Immature natural killer cell (primary cell): Measurements from ENCODE around the gene RBBP8NL. TPM values are rescaled to one million over a fixed set of nuclear protein-coding genes. Genes with fewer than 3 reads are reported as not detected.

Experiments used
- DNase-seq, 3 donors: peaks; one replicate each; pipeline ENCODE4 v3.0.0; 2022; ENCODE audit warnings: mixed read lengths in 1 of 3
- H3K27ac Mint-ChIP-seq, 6 donors: one replicate each; pipeline ENCODE4 v1.8.0; 2020; ENCODE audit warnings: mixed read lengths in 6 of 6, mild to moderate bottlenecking in 5 of 6, inconsistent platforms in 4 of 6, moderate library complexity in 3 of 6
- H3K27me3 Mint-ChIP-seq, 3 donors: one replicate each; pipeline ENCODE4 v1.8.0; 2020 to 2021; ENCODE audit warnings: low read depth in 3 of 3, mild to moderate bottlenecking in 3 of 3, mixed read lengths in 3 of 3, moderate library complexity in 3 of 3, inconsistent platforms in 1 of 3
- H3K36me3 Mint-ChIP-seq, 3 donors: one replicate each; pipeline ENCODE4 v1.8.0; 2020; ENCODE audit warnings: mixed read lengths in 3 of 3, inconsistent platforms in 2 of 3, mild to moderate bottlenecking in 2 of 3
- H3K4me1 Mint-ChIP-seq, 2 donors: one replicate each; pipeline ENCODE4 v1.8.0; 2020; ENCODE audit warnings: inconsistent platforms in 2 of 2, mild to moderate bottlenecking in 2 of 2, mixed read lengths in 2 of 2, moderate library complexity in 1 of 2
- H3K4me3 Mint-ChIP-seq, 5 donors: one replicate each; pipeline ENCODE4 v1.8.0; 2020; ENCODE audit warnings: mild to moderate bottlenecking in 5 of 5, mixed read lengths in 5 of 5, inconsistent platforms in 3 of 5, moderate library complexity in 3 of 5
- H3K9me3 Mint-ChIP-seq, 6 donors: one replicate each; pipeline ENCODE4 v1.8.0; 2020; ENCODE audit warnings: mild to moderate bottlenecking in 6 of 6, mixed read lengths in 6 of 6, inconsistent platforms in 4 of 6, moderate library complexity in 3 of 6
- polyA plus RNA-seq, 3 donors: library from polyadenylated mRNA; unstranded; fragments of 300-500 nt; fragmentation: Illumina TruSeq; gene quantifications; one replicate each; pipeline ENCODE4 v1.2.3, GENCODE V29; 2021

RBBP8NL gene
- polyA plus RNA-seq, 3 donors from 2014 or later: not detected

GRCh38 chr20:62395311-62396242, 31.8 kb downstream of the RBBP8NL start:
- H3K27me3 Mint-ChIP-seq: peaks cover 3 to 6% (median 4%) of the 10 kb centered on the region in 3 donors
- H3K9me3 Mint-ChIP-seq: no peaks in the 10 kb centered on the region
- H3K4me1 Mint-ChIP-seq: peaks cover 0 to 2% of the 10 kb centered on the region in 2 donors
- H3K4me3 Mint-ChIP-seq: no peak overlapping the region
- H3K27ac Mint-ChIP-seq: no peak overlapping the region
- DNase-seq: no peak
- H3K36me3 Mint-ChIP-seq: no peaks in the 10 kb centered on the region

GRCh38 chr20:62394248-62395245, 32.8 kb downstream of the RBBP8NL start:
- Mint-ChIP-seq H3K27ac (no peak overlapping the region), H3K9me3 (no peaks in the 10 kb centered on the region), H3K4me1 (peaks cover 0 to 4% of the 10 kb centered on the region in 2 donors), H3K36me3 (no peaks in the 10 kb centered on the region), H3K4me3 (no peak overlapping the region), H3K27me3 (peaks cover 3 to 6% (median 6%) of the 10 kb centered on the region in 3 donors)
- no peak for DNase-seq

- H3K4me1 Mint-ChIP-seq: peaks cover under 1 to 10% of the 10 kb centered on the region in 2 donors
- H3K27ac Mint-ChIP-seq: no peak overlapping the region
- H3K4me3 Mint-ChIP-seq: no peak overlapping the region
- no peaks in the 10 kb centered on the region for H3K9me3 Mint-ChIP-seq
- DNase-seq: no peak
- H3K36me3 Mint-ChIP-seq: no peaks in the 10 kb centered on the region
- peaks cover 3 to 6% (median 6%) of the 10 kb centered on the region in 3 donors for H3K27me3 Mint-ChIP-seq
These were observed 33.5 kb downstream of the RBBP8NL start for GRCh38 chr20:62393830-62394229.

- no peaks in the 10 kb centered on the region for H3K9me3 Mint-ChIP-seq
- peaks cover 3 to 6% (median 6%) of the 10 kb centered on the region in 3 donors for H3K27me3 Mint-ChIP-seq
- no peak for DNase-seq
- no peaks in the 10 kb centered on the region for H3K36me3 Mint-ChIP-seq
- H3K4me1 Mint-ChIP-seq: peaks cover 6 to 14% of the 10 kb centered on the region in 2 donors
- H3K27ac Mint-ChIP-seq: no peak overlapping the region
- H3K4me3 Mint-ChIP-seq: no peak overlapping the region
These were observed 34.0 kb downstream of the RBBP8NL start for GRCh38 chr20:62393335-62393665.

DNA sequence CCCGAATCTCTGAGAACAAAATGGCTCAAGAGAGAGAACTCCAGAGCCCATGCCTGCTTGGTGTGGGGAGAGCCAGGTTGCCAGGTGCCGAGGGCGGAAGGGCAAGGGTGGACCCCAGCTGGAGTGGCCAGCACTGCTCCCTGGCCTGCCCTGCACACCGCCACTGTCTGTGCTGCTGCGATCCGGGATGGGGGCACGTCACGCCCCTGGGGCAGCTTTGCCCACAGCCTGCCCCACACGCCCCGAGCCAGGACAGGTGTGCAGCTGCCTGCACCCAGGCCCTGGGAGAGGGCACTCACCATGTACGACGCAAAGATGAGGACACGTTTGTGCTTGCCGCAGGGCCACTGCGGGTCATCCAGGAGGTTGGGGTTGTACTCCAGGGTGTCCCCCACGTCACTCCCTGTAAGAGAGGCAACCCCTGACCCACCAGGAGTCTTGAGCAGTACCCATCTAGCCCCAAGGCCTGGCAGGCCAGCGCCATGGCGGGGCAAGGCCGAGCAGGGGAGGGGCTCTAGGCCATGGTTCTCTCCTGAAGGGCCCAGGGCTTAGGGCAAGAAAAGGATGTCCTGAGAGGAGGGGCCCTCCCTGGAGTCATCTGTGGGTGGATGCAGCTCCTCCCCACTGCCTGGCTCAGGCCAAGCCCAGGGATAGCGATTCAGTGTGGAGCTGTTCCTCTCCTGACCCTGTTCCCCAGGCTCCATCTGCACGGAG, 34.6 kb downstream of the RBBP8NL start:
- Mint-ChIP-seq H3K36me3 (no peaks in the 10 kb centered on the region), H3K27me3 (peaks cover 3% of the 10 kb centered on the region in 3 donors), H3K9me3 (no peaks in the 10 kb centered on the region), H3K27ac (no peak overlapping the region), H3K4me3 (no peak overlapping the region), H3K4me1 (peaks cover 11 to 17% of the 10 kb centered on the region in 2 donors)
- DNase-seq: no peak

- H3K4me1 Mint-ChIP-seq: peaks cover 17 to 23% of the 10 kb centered on the region in 2 donors
- no peaks in the 10 kb centered on the region for H3K36me3 Mint-ChIP-seq
- no peaks in the 10 kb centered on the region for H3K9me3 Mint-ChIP-seq
- H3K27me3 Mint-ChIP-seq: peaks cover 2 to 4% (median 3%) of the 10 kb centered on the region in 3 donors
- H3K4me3 Mint-ChIP-seq: no peak overlapping the region
- no peak overlapping the region for H3K27ac Mint-ChIP-seq
- DNase-seq: no peak
These were observed 35.3 kb downstream of the RBBP8NL start for GRCh38 chr20:62392077-62392418.

DNA sequence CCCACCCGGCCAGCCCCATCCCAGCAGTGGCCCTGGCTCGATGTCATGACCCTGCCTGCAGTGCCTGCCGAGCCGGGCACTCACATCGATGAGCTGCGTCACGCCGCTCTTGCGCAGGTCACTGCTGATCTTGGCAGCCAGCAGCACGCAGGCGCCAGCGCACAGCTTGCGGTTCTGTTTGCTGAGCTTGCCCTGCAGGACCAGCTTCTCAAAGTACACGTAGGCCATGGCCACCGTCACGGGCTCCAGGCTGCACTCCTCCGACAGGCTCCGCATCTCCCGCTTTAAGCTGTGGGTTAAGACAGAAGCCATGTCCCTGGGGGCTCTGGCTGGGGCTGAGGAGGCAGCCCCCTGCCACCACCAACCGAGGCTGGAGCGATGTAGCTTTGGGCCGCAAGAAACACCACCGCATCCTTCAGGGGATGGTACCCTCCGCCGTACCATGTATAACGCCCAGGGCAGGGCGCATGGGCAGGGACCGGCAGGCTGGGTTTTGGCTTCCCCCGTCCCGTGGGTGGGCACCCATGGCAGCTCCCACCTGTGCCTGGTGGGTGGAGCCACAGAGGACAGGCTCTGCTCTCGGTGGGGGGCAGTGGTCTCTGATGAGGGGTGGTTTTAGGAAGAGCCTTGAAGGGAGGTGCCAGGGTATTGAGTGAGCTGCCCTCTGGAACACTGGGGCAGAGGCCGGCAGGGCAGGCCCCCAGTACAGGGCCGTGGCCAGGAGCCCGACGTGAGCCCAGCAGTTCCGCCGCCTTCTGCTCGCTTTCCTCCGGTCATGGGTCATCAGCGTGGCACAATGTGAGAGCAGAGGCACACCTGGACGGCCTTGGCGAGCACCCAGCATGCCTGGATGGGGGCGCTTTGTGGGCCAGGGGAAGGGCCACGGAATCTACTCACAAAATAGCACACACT, 35.9 kb downstream of the RBBP8NL start:
- Mint-ChIP-seq H3K36me3 (no peaks in the 10 kb centered on the region), H3K27ac (no peak overlapping the region), H3K4me1 (peaks cover 17 to 23% of the 10 kb centered on the region in 2 donors), H3K9me3 (no peaks in the 10 kb centered on the region), H3K27me3 (peaks cover 2 to 7% (median 3%) of the 10 kb centered on the region in 3 donors), H3K4me3 (no peak overlapping the region)
- DNase-seq: no peak

- no peaks in the 10 kb centered on the region for H3K36me3 Mint-ChIP-seq
- H3K4me1 Mint-ChIP-seq: peaks cover 26 to 32% of the 10 kb centered on the region in 2 donors
- H3K9me3 Mint-ChIP-seq: no peaks in the 10 kb centered on the region
- peak overlapping the region in 1 of 5 donors; percentile 13 for H3K4me3 Mint-ChIP-seq
- peaks cover 3 to 7% (median 5%) of the 10 kb centered on the region in 3 donors for H3K27me3 Mint-ChIP-seq
- H3K27ac Mint-ChIP-seq: no peak overlapping the region
- no peak for DNase-seq
These were observed 36.8 kb downstream of the RBBP8NL start for GRCh38 chr20:62390317-62391164.

DNA sequence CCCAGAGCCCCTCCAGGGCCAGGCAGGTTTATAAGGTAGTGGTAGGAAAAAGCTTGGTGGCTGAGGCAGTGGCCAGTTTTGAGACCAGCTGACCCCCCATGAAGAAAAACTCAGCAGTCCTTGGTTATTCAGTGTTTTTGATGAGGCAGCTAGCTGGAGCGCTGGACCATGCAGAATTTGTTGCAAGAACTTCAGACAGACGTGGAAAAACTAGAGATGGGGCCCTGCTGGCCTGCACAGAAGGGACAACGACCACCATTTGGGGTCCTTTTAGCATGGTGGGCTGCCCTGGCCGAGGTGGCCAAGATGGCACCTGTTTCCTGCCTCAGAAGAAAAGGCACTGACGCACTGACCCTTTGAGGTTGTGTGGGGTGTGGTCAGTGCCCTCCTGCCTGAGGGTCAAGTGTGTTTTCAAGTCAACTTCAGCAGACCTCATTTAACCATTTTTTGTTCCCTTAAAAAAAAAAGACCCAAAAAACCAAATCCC, 37.7 kb downstream of the RBBP8NL start:
- Mint-ChIP-seq H3K4me1 (peaks cover 32 to 37% of the 10 kb centered on the region in 2 donors), H3K27ac (no peak overlapping the region), H3K36me3 (no peaks in the 10 kb centered on the region), H3K27me3 (peaks cover 3 to 7% (median 5%) of the 10 kb centered on the region in 3 donors), H3K9me3 (no peaks in the 10 kb centered on the region), H3K4me3 (no peak overlapping the region)
- no peak for DNase-seq

DNA sequence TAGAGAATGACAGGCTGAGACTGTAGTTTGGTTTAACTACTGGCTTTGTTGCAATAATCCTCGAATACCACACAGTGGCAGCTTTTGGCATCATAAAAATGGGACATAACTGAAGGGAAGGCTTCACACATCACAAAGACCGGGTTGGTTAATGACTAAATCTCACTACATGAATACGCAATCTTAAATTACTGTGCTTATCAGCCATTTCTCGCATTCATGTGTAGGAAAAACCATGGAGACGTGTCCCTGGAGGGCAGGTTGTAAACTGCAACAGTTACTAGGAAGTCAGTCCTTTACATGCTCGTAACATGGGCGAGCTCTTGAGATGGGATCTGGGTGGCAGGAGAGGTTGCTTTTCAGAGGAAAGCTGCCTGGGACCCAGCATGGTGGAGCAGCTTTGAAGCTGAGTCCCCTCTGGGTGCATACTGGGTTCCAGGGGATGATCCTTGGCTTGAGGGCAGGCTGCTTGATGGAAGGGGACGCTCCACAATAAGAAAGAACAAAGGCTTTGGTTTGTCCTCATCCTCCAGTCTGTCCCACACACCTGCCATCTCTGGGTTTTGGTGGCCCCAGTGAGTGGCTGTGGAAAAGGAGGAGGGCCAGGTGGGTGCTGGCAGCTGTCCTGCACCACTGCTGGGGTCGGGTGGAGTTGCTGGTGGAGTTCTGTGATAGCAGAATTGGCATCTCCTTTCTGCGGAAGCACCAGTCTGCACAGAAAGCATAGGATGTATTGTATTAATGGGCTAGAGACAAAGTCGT, 38.3 kb downstream of the RBBP8NL start:
- no peaks in the 10 kb centered on the region for H3K36me3 Mint-ChIP-seq
- H3K27ac Mint-ChIP-seq: peak overlapping the region; percentile 57 to 82 (median 70)
- no peaks in the 10 kb centered on the region for H3K9me3 Mint-ChIP-seq
- H3K27me3 Mint-ChIP-seq: peaks cover 3 to 7% (median 3%) of the 10 kb centered on the region in 3 donors
- H3K4me3 Mint-ChIP-seq: peak overlapping the region; percentile 55 to 90 (median 89)
- DNase-seq: no peak
- peaks cover 32 to 37% of the 10 kb centered on the region in 2 donors for H3K4me1 Mint-ChIP-seq

GRCh38 chr20:62387933-62388635, 39.3 kb downstream of the RBBP8NL start:
- Mint-ChIP-seq H3K4me1 (peaks cover 37% of the 10 kb centered on the region in 2 donors), H3K27me3 (peaks cover 3 to 7% (median 3%) of the 10 kb centered on the region in 3 donors), H3K9me3 (no peaks in the 10 kb centered on the region), H3K27ac (peak overlapping the region; percentile 70 to 91 (median 77)), H3K36me3 (no peaks in the 10 kb centered on the region), H3K4me3 (peak overlapping the region; percentile 87 to 91 (median 90))
- DNase-seq: no peak
